Endothelial cell of umbilical vein (primary cell): ENCODE measurements around the gene CELF2. TPM values are rescaled to one million over a fixed set of nuclear protein-coding genes. Genes with fewer than 3 reads are reported as not detected.

Source experiments
- BruUV-seq: library from RNA; stranded (reverse); fragments of 400-500 nt; replicated peaks from 2 replicates; lab custom pipeline; 2021; lab: Mats Ljungman, UMichigan
- CTCF ChIA-PET: fragments of 300-600, 350-600 bp; sonication (Branson Sonifier 250); formaldehyde crosslinking; loops from one replicate; lab custom pipeline; 2021; ENCODE audit warnings: antibody characterized with exemption, inconsistent platforms; lab: Charles Lee
- POLR2A ChIA-PET: fragments of 300-600, 350-600 bp; sonication (Branson Sonifier 250); formaldehyde crosslinking; loops from one replicate; lab custom pipeline; 2021; ENCODE audit warnings: antibody characterized with exemption, inconsistent platforms; lab: Charles Lee
- DNase-seq: peaks from one replicate; pipeline ENCODE4 v3.0.0-alpha.2; 2011; ENCODE audit warnings: low read depth, low spot score
- FAIRE-seq: peaks from 2 replicates; lab custom pipeline; 2011; peaks lifted over from hg19 to GRCh38; lab: Jason Lieb, UNC
- H2AFZ ChIP-seq: 2 replicates; pipeline ENCODE4 v1.6.0; 2012; ENCODE audit warnings: low read depth, low read length, control low read depth, inconsistent platforms
- H3K27ac ChIP-seq: 2 replicates; pipeline ENCODE4 v1.5.1; 2011; ENCODE audit warnings: low read depth, mild to moderate bottlenecking, control low read depth, low read length, moderate library complexity; ENCODE audit not compliant: insufficient read depth
- H3K27me3 ChIP-seq, 2 experiments: 2 replicates each; pipeline versions ENCODE4 v1.6.0 to v1.6.1; 2011; ENCODE audit warnings: low read length in 2 of 2, mixed read lengths in 1 of 2; ENCODE audit not compliant: control insufficient read depth in 2 of 2, insufficient read depth in 2 of 2
- H3K36me3 ChIP-seq, 2 experiments: 2 replicates in 1 of 2; 3 replicates in 1 of 2; pipeline ENCODE4 v1.5.1; 2011; ENCODE audit warnings: low read length in 2 of 2, mild to moderate bottlenecking in 1 of 2, moderate library complexity in 1 of 2; ENCODE audit not compliant: control insufficient read depth in 2 of 2, insufficient read depth in 2 of 2; ENCODE audit errors: extremely low read depth in 1 of 2
- H3K4me1 ChIP-seq: 3 replicates; pipeline ENCODE4 v1.5.1; 2011; ENCODE audit warnings: mild to moderate bottlenecking, low read length; ENCODE audit not compliant: control insufficient read depth, insufficient read depth; ENCODE audit errors: extremely low read depth
- H3K4me2 ChIP-seq: 2 replicates; pipeline ENCODE4 v1.6.1; 2011; ENCODE audit warnings: low read length, control low read depth, mixed read lengths; ENCODE audit not compliant: insufficient read depth
- H3K4me3 ChIP-seq, 3 experiments: fragments of 200-600 bp in 1 of 3; sonication (generic), shearing (Covaris generic) in 1 of 3; replicated peaks in 1 of 3; 2 replicates each; pipeline ENCODE4 v1.5.1; 2011 to 2016; ENCODE audit warnings: control low read depth in 3 of 3, low read length in 3 of 3, mild to moderate bottlenecking in 2 of 3, inconsistent platforms in 1 of 3, low read depth in 1 of 3, moderate library complexity in 1 of 3; ENCODE audit not compliant: insufficient read depth in 1 of 3
- H3K79me2 ChIP-seq: 2 replicates; pipeline ENCODE4 v1.6.0; 2012; ENCODE audit warnings: low read length, inconsistent platforms; ENCODE audit not compliant: control insufficient read depth, insufficient read depth
- H3K9ac ChIP-seq: replicated peaks from 2 replicates; pipeline ENCODE3; 2011; ENCODE audit warnings: low read length, control low read depth; ENCODE audit not compliant: insufficient read depth; ENCODE audit errors: extremely low read depth
- H3K9me1 ChIP-seq: replicated peaks from 3 replicates; pipeline ENCODE4 v1.6.0; 2011; ENCODE audit warnings: mild to moderate bottlenecking, low read length; ENCODE audit not compliant: control insufficient read depth, insufficient read depth; ENCODE audit errors: extremely low read depth
- H3K9me3 ChIP-seq: replicated peaks from 2 replicates; pipeline ENCODE4 v1.5.1; 2012; ENCODE audit warnings: low read length, inconsistent platforms; ENCODE audit not compliant: control insufficient read depth, insufficient read depth
- H4K20me1 ChIP-seq: replicated peaks from 2 replicates; pipeline ENCODE3; 2011; ENCODE audit warnings: mild to moderate bottlenecking, low read length; ENCODE audit not compliant: control insufficient read depth, insufficient read depth; ENCODE audit errors: extremely low read depth
- CTCF ChIP-seq, 2 donors: IDR thresholded peaks; 1 replicate in 1 of 2; 2 replicates in 1 of 2; pipeline ENCODE4 v1.5.1; 2011; ENCODE audit warnings: low read length in 2 of 2, mild to moderate bottlenecking in 2 of 2, moderate library complexity in 2 of 2, control low read depth in 1 of 2, inconsistent platforms in 1 of 2, low read depth in 1 of 2; ENCODE audit not compliant: insufficient read depth in 1 of 2; ENCODE audit errors: extremely low read depth in 1 of 2
- EZH2 ChIP-seq: IDR thresholded peaks from 2 replicates; pipeline ENCODE4 v1.6.1; 2012; ENCODE audit warnings: borderline replicate concordance, low read depth, mild to moderate bottlenecking, moderate library complexity, low read length, inconsistent platforms; ENCODE audit not compliant: severe bottlenecking
- FOS ChIP-seq: IDR thresholded peaks from 2 replicates; pipeline ENCODE4 v1.6.1; 2011; ENCODE audit warnings: mild to moderate bottlenecking, low read length, moderate library complexity, borderline replicate concordance; ENCODE audit not compliant: insufficient read depth
- GATA2 ChIP-seq: IDR thresholded peaks from 2 replicates; pipeline ENCODE4 v1.7.0; 2011; ENCODE audit warnings: low read depth, mild to moderate bottlenecking, moderate library complexity, mixed read lengths, low read length; ENCODE audit not compliant: insufficient read length, insufficient read depth
- JUN ChIP-seq: IDR thresholded peaks from 2 replicates; pipeline ENCODE4 v1.6.1; 2011; ENCODE audit warnings: borderline replicate concordance, low read depth; ENCODE audit not compliant: insufficient read length, insufficient read depth
- MAX ChIP-seq: IDR thresholded peaks from 2 replicates; pipeline ENCODE4 v1.6.1; 2011; ENCODE audit not compliant: insufficient read depth, insufficient read length
- MYC ChIP-seq: IDR thresholded peaks from one replicate; pipeline ENCODE4 v1.6.1; 2011; ENCODE audit warnings: mild to moderate bottlenecking, low read depth, low read length
- POLR2A ChIP-seq: IDR thresholded peaks from 2 replicates; pipeline ENCODE4 v1.6.1; 2012; ENCODE audit warnings: low read depth, mild to moderate bottlenecking, control low read depth, low read length
- POLR2AphosphoS5 ChIP-seq: IDR thresholded peaks from 2 replicates; pipeline ENCODE4 v1.6.1; 2012; ENCODE audit warnings: low read depth, mild to moderate bottlenecking, control low read depth, low read length, moderate library complexity; ENCODE audit not compliant: insufficient read depth
- dilution Hi-C: fragments of 300-500 bp; cut with MboI; formaldehyde crosslinking; loops from one replicate; pipeline ENCODE4 v1.15.0; 2019; ENCODE audit warnings: low sequenced_read_pairs; ENCODE audit not compliant: extremely low pct_ligation_motif_present
- intact Hi-C: fragments of 100-400 bp; cut with micrococcal nuclease; formaldehyde crosslinking; loops from one replicate; pipeline ENCODE4 v1.10.0; 2022
- polyA plus RNA-seq, 4 experiments: library from polyadenylated mRNA; depleted of rRNA in 3 of 4; stranded (reverse) in 3 of 4; unstranded in 1 of 4; fragments of >200 nt; gene quantifications; 2 replicates each; pipeline versions ENCODE4 v1.2.1 to v1.2.3, GENCODE V29; 2011 to 2012; ENCODE audit warnings: missing spikeins in 1 of 4
- total RNA-seq: library from RNA; stranded (reverse); gene quantifications from 2 replicates; pipeline ENCODE4 v1.2.3, GENCODE V29; 2021

The CELF2 gene
- total and polyA plus RNA-seq, 2 donors (not counting 3 experiments of a cell fraction or from before 2014, with no cell fraction given): 21.6 to 42.6 TPM

DNA sequence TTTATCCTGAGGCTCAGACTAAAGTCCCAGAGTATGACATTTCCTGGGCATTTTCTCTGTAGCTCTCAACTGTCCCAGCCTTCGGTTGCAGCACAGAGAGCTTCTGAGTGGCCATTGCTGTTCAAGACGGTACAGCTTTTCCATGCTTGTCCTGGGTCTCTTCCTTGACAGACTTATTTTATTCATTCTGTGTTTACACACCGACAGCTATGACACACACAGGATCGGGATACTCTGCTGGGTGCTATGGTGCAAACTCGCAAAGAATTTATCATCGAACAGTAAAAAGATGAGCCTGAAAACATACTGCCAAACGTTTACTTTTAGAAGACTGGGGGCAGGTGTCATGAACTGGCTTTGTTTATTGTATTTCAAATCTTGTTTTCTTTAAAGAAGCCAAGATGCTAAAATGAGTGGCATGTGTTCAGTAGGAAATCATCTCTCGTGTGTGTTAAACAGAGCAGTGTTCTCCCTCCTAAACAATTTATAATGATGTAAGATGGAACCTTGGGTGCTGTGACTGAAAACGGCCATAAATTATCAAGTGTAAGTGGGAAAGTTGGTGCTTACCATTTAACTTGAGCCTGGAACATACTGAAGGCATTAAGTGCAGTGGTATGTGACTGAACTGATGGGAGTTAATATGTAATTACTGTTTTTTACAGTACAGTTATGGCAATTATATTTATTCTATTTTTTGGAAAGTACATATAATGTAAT is 120.8 kb downstream of the CELF2 start:
- no peaks in the 10 kb centered on the region for H3K27me3 ChIP-seq
- no TSS peak for BruUV-seq
- TF ChIP-seq FOS: no peak
- TF ChIP-seq CTCF (IDR thresholded peaks at IDR 0.05; ENCODE audit: extremely low read depth in 1 of 2, insufficient read depth in 1 of 2, low read depth in 1 of 2, low read length in 2 of 2): no peak
- TF ChIP-seq JUN: no peak
- TF ChIP-seq EZH2: no peak
- TF ChIP-seq POLR2AphosphoS5: no peak
- TF ChIP-seq POLR2A: no peak
- TF ChIP-seq MAX: no peak
- TF ChIP-seq MYC: no peak
- TF ChIP-seq GATA2: no peak
- no peaks in the 10 kb centered on the region for H3K79me2 ChIP-seq
- H2AFZ ChIP-seq: no peak overlapping the region
- H3K4me1 ChIP-seq: no peaks in the 10 kb centered on the region
- ChIA-PET POLR2A (no interaction called here), CTCF (interaction anchor here (1.3 kb wide), 1 partner anchor 27 kb away, joined by 3 read pairs; no protein-coding TSS in a partner anchor)
- H3K4me3 ChIP-seq: no peak overlapping the region
- H3K27ac ChIP-seq: no peak overlapping the region
- FAIRE-seq (no peak), DNase-seq (no peak)
- H3K9me3 ChIP-seq: no peaks in the 10 kb centered on the region
- H3K9me1 ChIP-seq: no peaks in the 10 kb centered on the region
- intact Hi-C loops (no loop called here), dilution Hi-C loops (no loop called here)
- H3K9ac ChIP-seq: no peak overlapping the region
- H4K20me1 ChIP-seq: no peaks in the 10 kb centered on the region
- H3K36me3 ChIP-seq: no peaks in the 10 kb centered on the region
- H3K4me2 ChIP-seq: no peak overlapping the region
